NCI-H1694 (cell line): Measurements from ENCODE around the gene DHRS1.
A peak's percentile ranks its signal among the peaks of the same experiment; 100 is the strongest.

Source experiments
- DNase-seq: peaks from one replicate; lab custom pipeline; 2025; lab: John Stamatoyannopoulos, UW

Gene DHRS1

DNA sequence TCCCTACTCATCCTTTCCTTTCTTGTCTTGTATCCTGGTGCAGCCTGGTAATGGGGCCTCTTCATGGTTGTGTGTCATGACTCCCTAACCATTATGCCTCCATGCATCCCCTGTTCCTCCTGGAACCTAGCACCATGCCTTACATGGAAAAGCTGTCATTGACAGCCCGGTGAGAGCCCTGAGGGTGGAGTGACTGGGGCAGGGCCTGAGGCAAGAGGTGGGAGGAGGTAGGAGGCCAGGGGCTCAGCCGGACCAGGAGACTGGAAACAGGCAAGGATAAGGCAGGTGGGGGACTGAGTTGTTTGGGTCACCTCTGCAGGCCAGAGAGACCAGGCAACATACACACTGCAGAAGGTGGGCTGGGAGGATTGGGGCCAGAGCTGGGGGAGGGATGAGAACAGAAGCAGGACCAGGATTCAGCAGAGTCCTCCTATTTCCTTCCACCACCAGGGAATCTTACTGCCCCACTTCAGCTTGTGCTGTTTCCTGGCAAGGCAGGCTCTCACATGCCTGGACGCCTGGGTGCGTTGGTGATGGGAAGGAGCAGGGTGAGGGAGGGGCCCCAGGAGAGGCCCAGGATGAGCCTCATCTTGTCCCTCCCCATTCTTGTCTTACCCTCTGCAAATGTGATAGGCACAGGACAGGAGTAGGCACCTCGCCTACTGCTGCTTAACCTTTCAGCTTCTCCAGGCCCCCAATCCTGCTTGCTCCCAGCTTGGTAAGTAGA is 10.1 kb upstream of the DHRS1 start, which contains the start of gene LTB4R2:
Gene LTB4R2 (plus strand): TSS at position 603 of the 727 bp plus-strand sequence. CDS start 525 bp downstream, outside the sequence.
- DNase-seq: no peak

GRCh38 chr14:24308342-24309124 is 9.0 kb upstream of the DHRS1 start:
- DNase-seq: no peak

- peak; percentile 57 for DNase-seq
These were observed 8.2 kb upstream of the DHRS1 start, which contains the start of gene CIDEB for GRCh38 chr14:24307575-24308341. TSS of gene CIDEB (minus strand) at chr14:24307977. CDS start at chr14:24307858, 119 bp downstream.

DNA sequence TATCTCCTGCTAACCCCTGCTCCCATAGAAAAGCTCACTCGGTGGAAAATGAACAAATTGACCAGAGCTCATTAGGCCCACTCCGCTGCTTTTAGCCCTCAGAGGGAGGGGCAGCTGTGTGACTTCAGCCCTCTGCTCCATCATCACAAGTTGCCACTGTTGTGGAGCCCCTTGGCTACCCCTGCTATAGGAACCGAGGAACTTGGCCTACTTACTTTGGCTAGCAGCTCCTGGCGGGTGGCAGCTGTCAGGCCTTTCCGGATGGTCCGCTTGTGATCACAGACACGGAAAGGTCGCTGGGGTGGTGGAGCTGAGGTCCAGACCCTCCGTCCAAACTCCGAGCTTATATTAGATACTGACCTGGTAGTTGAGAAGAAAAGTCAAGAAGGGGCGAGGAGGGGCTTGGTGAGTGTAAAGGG is 7.6 kb upstream of the DHRS1 start:
- DNase-seq: no peak

DNA sequence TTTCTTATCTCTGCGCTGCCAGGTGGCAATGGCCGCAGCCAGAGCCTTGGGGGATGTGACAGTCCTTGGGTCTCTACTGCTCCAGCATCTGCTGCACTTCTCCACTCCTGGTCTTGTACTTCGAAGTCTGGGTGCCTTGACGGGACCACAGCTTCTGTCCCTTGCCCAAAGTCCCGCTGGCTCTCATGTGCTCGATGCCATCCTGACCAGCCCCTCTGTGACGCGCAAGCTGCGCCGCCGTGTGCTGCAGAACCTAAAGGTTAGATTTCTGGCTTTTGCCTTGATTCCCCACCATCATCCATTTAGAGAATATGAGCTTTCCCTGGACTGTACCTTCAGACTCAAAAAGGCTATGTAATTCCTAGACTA is 4.4 kb upstream of the DHRS1 start:
- DNase-seq: no peak

GRCh38 chr14:24300326-24300980 is 873 bp upstream of the DHRS1 start:
- DNase-seq: no peak

- DNase-seq: no peak
These were observed 707 bp downstream of the DHRS1 start for GRCh38 chr14:24298892-24299254.

DNA sequence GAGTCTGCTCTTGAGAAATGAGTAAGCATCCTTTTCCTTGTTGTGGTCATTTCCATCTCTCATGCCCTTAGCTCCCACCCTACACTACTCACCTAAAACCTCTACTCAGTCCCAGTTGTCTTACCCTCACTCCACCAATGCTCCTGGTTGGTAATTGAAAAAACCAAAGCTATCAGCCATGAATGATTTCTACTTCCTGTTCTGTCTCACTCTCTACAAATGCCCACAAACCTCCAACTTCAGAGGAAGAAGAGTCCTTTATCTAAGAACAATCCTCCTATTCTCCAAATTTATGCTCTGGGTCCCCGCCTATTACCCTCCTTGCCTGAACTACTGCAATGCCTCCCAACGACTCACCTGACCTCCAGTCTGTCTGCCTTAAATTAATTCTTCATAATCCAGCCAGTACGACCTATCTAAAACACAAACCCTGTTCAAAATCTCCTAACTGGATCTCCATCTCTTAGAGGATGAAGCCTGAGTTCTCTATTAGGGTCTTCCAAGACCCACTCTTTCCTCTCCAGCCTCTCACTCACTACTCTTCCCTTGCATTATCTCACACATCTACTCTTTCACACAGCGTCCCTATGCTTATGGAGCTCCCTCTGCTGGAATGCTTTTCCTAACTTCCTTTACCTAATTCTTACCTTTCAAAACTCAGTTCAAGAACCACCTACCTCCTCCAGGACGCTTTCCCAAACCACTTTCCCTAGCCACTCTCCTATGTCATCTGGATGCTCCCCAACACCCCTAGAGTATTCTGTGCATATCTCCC is 2.2 kb downstream of the DHRS1 start:
- DNase-seq: peak; percentile 49

DNA sequence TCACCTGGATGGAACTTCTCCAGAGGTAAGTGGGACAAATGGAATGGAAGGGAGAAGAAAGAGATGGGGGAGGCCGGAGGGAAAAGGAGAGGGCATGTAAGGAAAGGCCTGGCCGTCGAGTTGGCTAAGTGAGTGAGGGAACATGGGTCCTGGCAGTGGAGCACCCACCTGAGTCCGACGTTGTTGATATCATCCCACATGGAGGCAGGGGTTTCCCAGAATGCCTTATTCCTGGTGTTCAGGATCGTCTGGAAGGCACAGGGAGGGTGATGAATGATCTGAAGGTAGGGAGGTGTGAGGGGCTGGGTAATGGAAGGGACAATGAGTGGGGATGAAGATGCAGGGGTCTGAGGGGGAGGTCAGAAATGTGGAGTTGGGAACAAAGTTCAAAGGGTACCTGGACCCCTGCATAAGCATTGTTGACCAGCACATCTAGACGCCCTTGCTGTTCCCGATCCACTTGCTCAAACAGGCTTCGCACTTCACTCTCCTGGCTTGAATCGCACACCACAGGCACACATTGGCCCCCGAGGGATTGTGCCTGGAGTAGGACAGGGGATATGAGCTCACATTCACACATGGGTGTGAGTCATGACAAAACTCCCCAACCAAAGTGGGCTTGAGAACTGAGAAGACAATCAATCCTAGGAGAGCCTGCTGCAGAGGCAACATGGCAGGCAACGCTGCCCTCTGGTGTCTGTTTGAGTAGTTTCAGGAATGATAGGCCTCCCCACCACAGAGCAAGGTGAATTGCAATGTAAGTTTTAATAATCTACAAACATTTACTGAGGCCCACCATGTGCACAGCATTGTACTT is 3.0 kb downstream of the DHRS1 start:
- peak; percentile 76 for DNase-seq

DNA sequence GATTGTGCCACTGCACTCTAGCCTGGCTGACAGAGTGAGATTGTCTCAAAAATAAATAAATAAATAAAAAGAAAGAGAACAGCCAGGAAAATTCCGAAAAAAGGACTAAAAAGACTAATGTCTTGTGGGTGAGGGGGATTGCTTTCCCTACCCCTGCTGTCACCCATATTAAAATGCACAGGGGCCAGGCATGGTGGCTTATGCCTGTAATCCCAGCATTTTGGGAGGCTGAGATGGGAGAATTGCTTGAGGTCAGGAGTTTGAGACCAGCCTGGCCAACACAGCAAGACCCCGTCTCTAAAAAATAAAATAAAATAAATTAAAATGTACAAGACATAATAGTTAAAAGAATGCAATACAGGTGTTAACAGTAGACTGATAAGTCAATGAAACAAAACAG is 6.1 kb downstream of the DHRS1 start:
- no peak for DNase-seq

DNA sequence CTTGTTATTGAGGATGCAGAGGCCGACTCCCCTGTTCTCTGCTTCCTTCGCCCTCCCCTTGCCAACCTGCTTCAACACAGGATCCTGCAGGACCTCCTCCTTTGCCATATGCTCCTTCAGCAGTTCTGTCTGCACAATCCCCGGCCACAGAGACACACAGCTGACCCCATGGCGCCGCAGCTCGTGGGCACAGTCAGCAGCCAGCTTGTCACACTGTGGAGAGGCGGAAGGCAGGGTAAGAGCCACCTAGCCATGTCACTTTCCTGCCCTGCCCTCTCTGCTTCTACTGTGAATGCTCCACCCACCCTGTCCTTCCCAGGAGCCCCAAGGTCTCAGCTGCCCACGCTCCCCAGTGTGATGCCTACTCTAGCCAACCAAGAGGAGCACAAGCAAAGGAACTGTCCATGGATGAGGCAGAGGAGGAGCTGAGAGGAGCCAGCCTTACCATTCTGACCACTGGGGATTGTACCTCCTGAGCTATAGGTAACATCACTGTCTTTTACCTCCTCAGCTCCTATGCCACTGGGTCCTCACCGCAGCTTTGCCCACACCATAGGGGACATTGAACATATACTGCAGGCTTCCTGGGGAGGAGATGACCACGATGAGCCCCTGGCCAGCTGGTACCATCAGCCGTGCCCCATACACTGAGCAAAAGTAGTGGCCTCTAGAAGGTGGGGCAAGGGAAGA is 7.3 kb downstream of the DHRS1 start:
- DNase-seq: no peak

DNA sequence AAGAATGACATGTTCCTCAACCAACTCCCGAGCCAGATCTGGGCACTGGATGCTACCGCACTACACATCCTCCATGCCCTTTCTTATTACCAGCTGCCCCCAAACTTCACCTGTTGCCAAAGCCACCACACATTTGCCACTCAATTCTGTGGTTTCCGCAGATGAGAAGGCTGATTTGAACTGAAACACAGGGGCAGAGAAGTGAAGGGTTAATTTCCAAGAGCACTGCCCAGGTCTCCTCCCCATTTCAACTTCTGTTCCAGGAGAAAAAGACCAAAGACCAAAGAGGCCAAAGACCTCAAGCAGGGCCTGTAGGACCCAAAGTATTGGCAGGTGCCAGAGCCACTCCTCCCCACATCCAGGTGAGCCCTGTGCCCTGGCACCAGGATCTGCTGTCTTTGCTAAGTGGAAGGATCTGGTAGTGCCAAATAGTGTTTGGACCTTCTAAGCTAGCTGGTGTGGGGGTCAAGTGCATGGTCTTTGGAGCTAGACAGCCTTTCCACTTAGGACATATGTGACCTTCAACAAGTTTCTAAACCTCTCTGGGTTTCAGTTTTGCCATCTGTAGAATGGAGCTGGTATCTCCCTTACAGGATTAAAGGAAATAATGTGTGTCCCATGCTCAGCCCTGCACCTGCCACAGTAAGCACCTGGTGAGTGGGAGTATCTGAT is 8.0 kb downstream of the DHRS1 start:
- no peak for DNase-seq

- no peak for DNase-seq
These were observed 8.8 kb downstream of the DHRS1 start for GRCh38 chr14:24290746-24291145.

- DNase-seq: no peak
These were observed 9.8 kb downstream of the DHRS1 start for GRCh38 chr14:24289649-24290280.

DNA sequence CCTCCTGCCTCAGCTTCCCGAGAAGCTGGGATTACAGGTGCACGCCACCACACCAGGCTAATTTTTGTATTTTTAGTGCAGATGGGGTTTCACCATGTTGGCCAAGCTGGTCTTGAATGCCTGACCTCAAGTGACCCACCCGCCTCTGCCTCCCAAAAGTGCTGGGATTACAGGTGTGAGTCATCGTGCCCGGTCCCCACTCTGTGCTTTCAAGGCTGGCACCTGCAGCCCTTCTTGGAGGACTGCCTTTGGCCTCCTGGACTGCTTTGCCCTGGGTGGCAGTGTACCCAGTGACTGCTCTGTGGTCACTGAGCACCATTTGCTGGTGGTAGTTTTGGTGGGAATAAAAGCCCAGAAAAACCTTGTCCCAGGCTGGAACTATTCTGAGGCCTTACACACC is 12.6 kb downstream of the DHRS1 start:
- no peak for DNase-seq

- no peak for DNase-seq
These were observed 14.2 kb downstream of the DHRS1 start for GRCh38 chr14:24285351-24285750.

- DNase-seq: peak; percentile 48
These were observed 15.0 kb downstream of the DHRS1 start for GRCh38 chr14:24284501-24285035.

DNA sequence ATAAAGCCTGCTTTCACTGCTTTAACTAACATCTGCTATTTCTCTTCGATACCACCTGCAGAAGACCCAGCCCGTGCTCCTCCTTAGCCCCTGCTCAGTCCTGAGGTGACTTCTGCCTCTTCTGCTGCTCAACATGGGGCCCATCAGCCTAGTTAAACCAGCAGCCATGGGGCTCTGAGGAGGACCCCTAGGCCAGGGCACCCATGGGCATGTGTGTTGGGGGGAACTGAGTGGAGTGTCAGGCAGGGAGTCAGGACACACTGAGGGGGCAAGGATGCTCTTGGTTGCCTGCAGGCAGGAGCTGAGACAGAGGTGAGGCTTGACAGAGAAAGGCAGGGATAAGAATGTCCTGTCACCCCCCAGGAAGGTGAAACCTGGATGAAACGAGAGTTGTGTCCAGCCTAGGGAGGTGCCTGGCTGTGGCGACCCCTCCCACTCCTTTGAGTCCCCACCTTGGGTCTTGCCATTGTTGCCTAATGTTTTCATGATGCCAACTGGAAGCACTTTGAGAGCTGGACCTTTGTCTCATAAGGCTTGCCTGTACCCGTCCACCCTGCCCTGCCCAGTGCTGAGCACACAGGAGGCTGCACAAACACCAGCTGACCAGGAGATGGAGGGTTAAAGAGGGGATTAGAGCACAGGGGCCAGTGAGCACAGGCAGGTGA is 15.7 kb downstream of the DHRS1 start:
- no peak for DNase-seq
